Keratinocyte (primary cell): ENCODE results near the gene MPZL2. TPM values are rescaled to one million over a fixed set of nuclear protein-coding genes. Genes with fewer than 3 reads are reported as not detected.

Experiments used
- DNase-seq: peaks from one replicate; pipeline ENCODE4 v3.0.0-alpha.2; 2011; ENCODE audit warnings: low read depth, missing footprints, low spot score
- FAIRE-seq: peaks from 2 replicates; lab custom pipeline; 2011; peaks lifted over from hg19 to GRCh38; lab: Jason Lieb, UNC
- H2AFZ ChIP-seq: 2 replicates; pipeline ENCODE4 v1.6.0; 2012; ENCODE audit warnings: low read length, control low read depth, inconsistent platforms; ENCODE audit not compliant: control insufficient read depth
- H3K27ac ChIP-seq: 2 replicates; pipeline ENCODE4 v1.5.1; 2011; ENCODE audit warnings: low read length; ENCODE audit not compliant: control insufficient read depth, insufficient read depth
- H3K27me3 ChIP-seq: 3 replicates; pipeline ENCODE4 v1.6.0; 2011; ENCODE audit warnings: low read length; ENCODE audit not compliant: control insufficient read depth, insufficient read depth; ENCODE audit errors: extremely low read depth
- H3K36me3 ChIP-seq, 2 experiments: 2 replicates in 1 of 2; 3 replicates in 1 of 2; pipeline ENCODE4 v1.5.1; 2011; ENCODE audit warnings: low read length in 2 of 2, mild to moderate bottlenecking in 1 of 2; ENCODE audit not compliant: control insufficient read depth in 2 of 2, insufficient read depth in 2 of 2; ENCODE audit errors: extremely low read depth in 1 of 2
- H3K4me1 ChIP-seq: 3 replicates; pipeline ENCODE4 v1.5.1; 2011; ENCODE audit warnings: low read length; ENCODE audit not compliant: control insufficient read depth, insufficient read depth; ENCODE audit errors: extremely low read depth
- H3K4me2 ChIP-seq: 3 replicates; pipeline ENCODE4 v1.6.0; 2011; ENCODE audit warnings: low read depth, low read length; ENCODE audit not compliant: control insufficient read depth, insufficient read depth; ENCODE audit errors: extremely low read depth
- H3K4me3 ChIP-seq, 3 experiments: fragments of 200-600 bp in 1 of 3; sonication (generic) in 1 of 3; 2 replicates in 2 of 3; 3 replicates in 1 of 3; pipeline ENCODE4 v1.5.1; 2011 to 2016; ENCODE audit warnings: low read length in 3 of 3, mild to moderate bottlenecking in 3 of 3, control low read depth in 2 of 3, inconsistent platforms in 1 of 3, low read depth in 1 of 3, mixed read lengths in 1 of 3, mixed run types in 1 of 3, moderate library complexity in 1 of 3; ENCODE audit not compliant: control insufficient read depth in 2 of 3, insufficient read depth in 2 of 3; ENCODE audit errors: extremely low read depth in 1 of 3
- H3K79me2 ChIP-seq: 2 replicates; pipeline ENCODE4 v1.6.0; 2012; ENCODE audit warnings: low read length; ENCODE audit not compliant: control insufficient read depth, insufficient read depth
- H3K9ac ChIP-seq: 3 replicates; pipeline ENCODE4 v1.6.0; 2011; ENCODE audit warnings: low read length; ENCODE audit not compliant: control insufficient read depth, insufficient read depth; ENCODE audit errors: extremely low read depth
- H3K9me1 ChIP-seq: 3 replicates; pipeline ENCODE4 v1.6.0; 2011; ENCODE audit warnings: low read length; ENCODE audit not compliant: control insufficient read depth, insufficient read depth; ENCODE audit errors: extremely low read depth
- H3K9me3 ChIP-seq: 2 replicates; pipeline ENCODE4 v1.5.1; 2012; ENCODE audit warnings: low read depth, low read length; ENCODE audit not compliant: control insufficient read depth
- H4K20me1 ChIP-seq: 3 replicates; pipeline ENCODE4 v1.6.0; 2011; ENCODE audit warnings: low read length; ENCODE audit not compliant: control insufficient read depth, insufficient read depth; ENCODE audit errors: extremely low read depth
- CTCF ChIP-seq, 3 experiments: IDR thresholded peaks in 1 of 3; conservative IDR thresholded peaks in 1 of 3; optimal IDR thresholded peaks in 1 of 3; 2 replicates in 2 of 3; 3 replicates in 1 of 3; pipeline versions ENCODE3 to v1.5.1; 2011; ENCODE audit warnings: low read length in 3 of 3, mild to moderate bottlenecking in 3 of 3, moderate library complexity in 2 of 3, control low read depth in 1 of 3, inconsistent platforms in 1 of 3; ENCODE audit not compliant: insufficient read depth in 2 of 3; ENCODE audit errors: extremely low read depth in 1 of 3
- EZH2 ChIP-seq: IDR thresholded peaks from one replicate; pipeline ENCODE4 v1.6.1; 2012; ENCODE audit warnings: inconsistent platforms, mild to moderate bottlenecking, low read length, moderate library complexity
- dilution Hi-C: fragments of 300-500 bp; cut with MboI; formaldehyde crosslinking; loops from one replicate; pipeline ENCODE4 v1.7.0; 2020; ENCODE audit warnings: low sequenced_read_pairs; ENCODE audit not compliant: extremely low pct_ligation_motif_present
- polyA plus RNA-seq, 5 experiments: library from polyadenylated mRNA; depleted of rRNA in 3 of 5; stranded (reverse) in 3 of 5; stranded (forward) in 1 of 5; unstranded in 1 of 5; fragments of >200 nt; gene quantifications; 1 replicate in 1 of 5; 2 replicates in 3 of 5; 3 replicates in 1 of 5; pipeline versions ENCODE4 v1.2.1 to v1.2.3, GENCODE V29; 2011 to 2012; ENCODE audit warnings: missing spikeins in 2 of 5, low read depth in 1 of 5, low replicate concordance in 1 of 5

MPZL2 gene
- polyA plus RNA-seq, 1 donor (not counting 4 experiments of a cell fraction or from before 2014, with no cell fraction given): 225 TPM

- no peaks in the 10 kb centered on the region for H3K79me2 ChIP-seq
- H3K4me3 ChIP-seq: no peak overlapping the region
- no peak overlapping the region for H2AFZ ChIP-seq
- H3K9me1 ChIP-seq: no peaks in the 10 kb centered on the region
- no peaks in the 10 kb centered on the region for H4K20me1 ChIP-seq
- H3K27ac ChIP-seq: no peak overlapping the region
- no peaks in the 10 kb centered on the region for H3K9me3 ChIP-seq
- H3K4me1 ChIP-seq: peaks cover 10% of the 10 kb centered on the region
- H3K9ac ChIP-seq: no peak overlapping the region
- TF ChIP-seq EZH2 (no peak), CTCF (optimal IDR thresholded peaks at IDR 0.05 in 1 of 3, IDR thresholded peaks at IDR 0.05 in 1 of 3, conservative IDR thresholded peaks at IDR 0.05 in 1 of 3; ENCODE audit: extremely low read depth in 1 of 3, insufficient read depth in 2 of 3, low read length in 3 of 3) (no peak)
- no peak for FAIRE-seq
- dilution Hi-C loops: no loop called here
- no peak for DNase-seq
- no peaks in the 10 kb centered on the region for H3K27me3 ChIP-seq
- H3K4me2 ChIP-seq: no peak overlapping the region
- H3K36me3 ChIP-seq: no peaks in the 10 kb centered on the region
These were observed 57.0 kb downstream of the MPZL2 start for GRCh38 chr11:118207079-118207478.

- no peaks in the 10 kb centered on the region for H3K27me3 ChIP-seq
These were observed 57.6 kb downstream of the MPZL2 start for GRCh38 chr11:118206391-118207031.

More at GRCh38 chr11:118206391-118207031, 57.6 kb downstream of the MPZL2 start:
- Histone ChIP-seq H3K79me2 (no peaks in the 10 kb centered on the region), H2AFZ (no peak overlapping the region), H3K9me1 (no peaks in the 10 kb centered on the region), H3K36me3 (no peaks in the 10 kb centered on the region), H3K9ac (no peak overlapping the region), H3K4me2 (no peak overlapping the region), H4K20me1 (no peaks in the 10 kb centered on the region), H3K4me1 (peaks cover 10% of the 10 kb centered on the region), H3K4me3 (no peak overlapping the region), H3K9me3 (no peaks in the 10 kb centered on the region), H3K27ac (no peak overlapping the region)
- TF ChIP-seq EZH2 (no peak), CTCF (optimal IDR thresholded peaks at IDR 0.05 in 1 of 3, IDR thresholded peaks at IDR 0.05 in 1 of 3, conservative IDR thresholded peaks at IDR 0.05 in 1 of 3; ENCODE audit: extremely low read depth in 1 of 3, insufficient read depth in 2 of 3, low read length in 3 of 3) (no peak)
- no peak for FAIRE-seq
- DNase-seq: no peak
- dilution Hi-C loops: no loop called here
